HepG2 (cell line): Measurements from ENCODE around the gene MYBPC2. TPM values are rescaled to one million over a fixed set of nuclear protein-coding genes. Genes with fewer than 3 reads are reported as not detected.

Source experiments
- ATAC-seq: fragments of 200-7000 bp; cut with Tn5 transposase; 3 replicates; pipeline ENCODE4 v1.9.1; 2020; ENCODE audit warnings: mild to moderate bottlenecking, moderate library complexity
- BruUV-seq: library from RNA; stranded (reverse); fragments of 400-500 nt; replicated peaks from 2 replicates; lab custom pipeline; 2021; lab: Mats Ljungman, UMichigan
- CTCF ChIA-PET: fragments of 300-600 bp; formaldehyde crosslinking; extraction: SDS; loops from one replicate; lab custom pipeline; 2021; ENCODE audit warnings: low total read pairs, inconsistent platforms, low intra/inter-chr PET ratio; lab: Yijun Ruan, JAX
- POLR2A ChIA-PET: fragments of 350-600 bp; sonication (Branson Sonifier 250); formaldehyde crosslinking; loops from one replicate; lab custom pipeline; 2020; ENCODE audit warnings: antibody characterized with exemption, inconsistent platforms; lab: Yijun Ruan, JAX
- DNase-seq: peaks from one replicate; pipeline ENCODE4 v3.0.0-alpha.2; 2015; ENCODE audit warnings: low spot score
- FAIRE-seq: peaks from 3 replicates; lab custom pipeline; 2011; peaks lifted over from hg19 to GRCh38; lab: Jason Lieb, UNC
- H2AFZ ChIP-seq: one replicate; pipeline ENCODE4 v1.6.1; 2011; ENCODE audit warnings: low read length, inconsistent platforms
- H3K27ac ChIP-seq: fragments of 300-600 bp; 3 replicates; pipeline ENCODE4 v1.8.0; 2011; ENCODE audit warnings: mixed run types, mild to moderate bottlenecking, mixed read lengths, low read length, inconsistent platforms; ENCODE audit not compliant: insufficient read depth; ENCODE audit errors: extremely low read length
- H3K27me3 ChIP-seq, 2 experiments: fragments of 200-600 bp in 1 of 2; 2 replicates in 1 of 2; 3 replicates in 1 of 2; pipeline versions ENCODE4 v1.6.0 to v1.8.0; 2011; ENCODE audit warnings: low read length in 2 of 2, mild to moderate bottlenecking in 2 of 2, moderate library complexity in 2 of 2, inconsistent platforms in 1 of 2; ENCODE audit not compliant: insufficient read depth in 2 of 2, control insufficient read depth in 1 of 2
- H3K36me3 ChIP-seq, 2 experiments: fragments of 200-600 bp in 1 of 2; replicated peaks in 1 of 2; 2 replicates in 1 of 2; 3 replicates in 1 of 2; pipeline versions ENCODE4 v1.5.1 to v1.8.0; 2011; ENCODE audit warnings: low read length in 2 of 2, inconsistent platforms in 1 of 2; ENCODE audit not compliant: insufficient read depth in 2 of 2, control insufficient read depth in 1 of 2
- H3K4me1 ChIP-seq: 2 replicates; pipeline ENCODE4 v1.5.1; 2012; ENCODE audit warnings: low read length, inconsistent platforms; ENCODE audit not compliant: insufficient read depth
- H3K4me2 ChIP-seq: 2 replicates; pipeline ENCODE4 v1.6.0; 2011; ENCODE audit warnings: low read depth, low read length, inconsistent platforms
- H3K4me3 ChIP-seq, 3 experiments: fragments of 200-600 bp in 1 of 3; sonication (generic), shearing (Covaris generic) in 1 of 3; replicated peaks in 1 of 3; 2 replicates each; pipeline ENCODE4 v1.5.1; 2011 to 2016; ENCODE audit warnings: low read length in 3 of 3, inconsistent platforms in 2 of 3, low read depth in 2 of 3, mild to moderate bottlenecking in 2 of 3, control low read depth in 1 of 3, mixed read lengths in 1 of 3; ENCODE audit not compliant: insufficient read depth in 1 of 3
- H3K79me2 ChIP-seq: one replicate; pipeline ENCODE4 v1.6.1; 2011; ENCODE audit warnings: low read length, inconsistent platforms; ENCODE audit not compliant: insufficient read depth
- H3K9ac ChIP-seq: 2 replicates; pipeline ENCODE4 v1.6.0; 2011; ENCODE audit warnings: mild to moderate bottlenecking, low read depth, low read length, inconsistent platforms; ENCODE audit not compliant: insufficient read depth
- H3K9me3 ChIP-seq: 2 replicates; pipeline ENCODE4 v1.5.1; 2012; ENCODE audit warnings: mild to moderate bottlenecking, low read length
- H4K20me1 ChIP-seq: 2 replicates; pipeline ENCODE4 v1.6.0; 2011; ENCODE audit warnings: inconsistent platforms, mild to moderate bottlenecking, low read length, moderate library complexity; ENCODE audit not compliant: insufficient read depth
- AHDC1 ChIP-seq: sonication (generic); formaldehyde crosslinking; IDR thresholded peaks from 2 replicates; pipeline ENCODE4 v1.5.1; 2020; ENCODE audit warnings: mild to moderate bottlenecking, missing genetic modification reagents, borderline replicate concordance
- ARID5B ChIP-seq: IDR thresholded peaks from 2 replicates; pipeline ENCODE4 v1.4.0; 2020; ENCODE audit warnings: mild to moderate bottlenecking, missing genetic modification reagents
- MYNN ChIP-seq: sonication (generic); formaldehyde crosslinking; IDR thresholded peaks from 2 replicates; pipeline ENCODE4 v1.4.0; 2020; ENCODE audit warnings: mild to moderate bottlenecking, low read depth, missing genetic modification reagents
- SAP130 ChIP-seq: IDR thresholded peaks from 2 replicates; pipeline ENCODE4 v1.6.1; 2016; ENCODE audit warnings: low read depth
- SIX4 ChIP-seq: sonication (generic); formaldehyde crosslinking; IDR thresholded peaks from 2 replicates; pipeline ENCODE4 v1.4.0; 2020; ENCODE audit warnings: missing genetic modification reagents
- SOX5 ChIP-seq: IDR thresholded peaks from 2 replicates; pipeline ENCODE4 v1.6.1; 2016; ENCODE audit warnings: borderline replicate concordance
- ZNF180 ChIP-seq: sonication (generic); formaldehyde crosslinking; IDR thresholded peaks from 2 replicates; pipeline ENCODE4 v1.4.0; 2020; ENCODE audit warnings: low read depth, missing genetic modification reagents, borderline replicate concordance
- ZNF550 ChIP-seq: sonication (generic); formaldehyde crosslinking; IDR thresholded peaks from 2 replicates; pipeline ENCODE4 v1.4.0; 2020; ENCODE audit warnings: mild to moderate bottlenecking, missing genetic modification reagents, borderline replicate concordance
- WGBS: methylation state at CpG from one replicate; pipeline ENCODE4 v1.1.6; 2017; ENCODE audit warnings: low lambda C conversion rate; 5-methylcytosine and 5-hydroxymethylcytosine counted together
- in situ Hi-C: cut with HindIII; loops from 2 replicates; pipeline ENCODE4 v1.10.0; 2017; ENCODE audit warnings: low pct_unique_long_range_greater_than_20kb; ENCODE audit not compliant: extremely low pct_ligation_motif_present
- intact Hi-C: fragments of 100-400 bp; cut with micrococcal nuclease; formaldehyde crosslinking; loops from one replicate; pipeline ENCODE4 v1.10.0; 2022; ENCODE audit not compliant: unreplicated experiment
- polyA plus RNA-seq, 8 experiments: library from polyadenylated mRNA; depleted of rRNA in 3 of 8; stranded (reverse) in 7 of 8; unstranded in 1 of 8; fragments of >200 nt; fragmentation: Illumina TruSeq in 4 of 8; extraction: Trizol in 4 of 8; gene quantifications; 2 replicates each; pipeline versions ENCODE4 v1.2.1 to v1.2.3, GENCODE V29; 2011 to 2016; ENCODE audit warnings: low read depth in 4 of 8, missing spikeins in 1 of 8, mixed read lengths in 1 of 8; ENCODE audit not compliant: insufficient read depth in 1 of 8
- total RNA-seq, 5 experiments: library from RNA; depleted of rRNA; stranded (reverse); fragments of >200 nt; fragmentation: Illumina TruSeq; extraction: Trizol; gene quantifications; 2 replicates each; pipeline ENCODE4 v1.2.3, GENCODE V29; 2016; ENCODE audit warnings: low read depth in 1 of 5
- TF ChIP-seq, protein P1 (sequence below): sonication (generic); formaldehyde crosslinking; IDR thresholded peaks from 2 replicates; pipeline ENCODE4 v1.8.1; 2023; ENCODE audit warnings: mild to moderate bottlenecking, missing genetic modification reagents
- TF ChIP-seq, protein P2 (sequence below): sonication (generic); formaldehyde crosslinking; conservative IDR thresholded peaks from 2 replicates; pipeline ENCODE4 v1.4.0; 2020; ENCODE audit warnings: missing genetic modification reagents

The MYBPC2 gene
- total and polyA plus RNA-seq, 2 of the 13 experiments (the other 11 are each of a cell fraction or from before 2014, with no cell fraction given) = not detected

DNA sequence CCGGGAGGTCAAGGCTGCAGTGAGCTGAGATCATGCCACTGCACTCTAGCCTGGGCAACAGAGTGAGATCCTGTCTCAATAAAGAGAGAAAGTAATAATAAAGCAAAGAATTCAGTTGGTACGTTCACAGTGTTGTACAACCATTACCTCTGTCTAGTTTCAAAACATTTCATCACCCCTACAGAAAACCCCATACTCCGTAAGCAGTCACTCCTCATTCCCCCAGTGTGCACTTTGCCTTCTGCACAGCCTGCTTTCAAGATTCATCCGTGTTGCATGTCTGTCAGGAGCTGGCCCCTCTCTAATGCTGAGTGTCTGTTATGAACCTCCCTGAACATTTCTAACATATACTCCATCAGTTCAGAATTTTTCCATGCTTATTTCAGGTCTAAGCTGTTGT lies 39.1 kb upstream of the MYBPC2 start (continued):
- TF ChIP-seq, protein P1, sequence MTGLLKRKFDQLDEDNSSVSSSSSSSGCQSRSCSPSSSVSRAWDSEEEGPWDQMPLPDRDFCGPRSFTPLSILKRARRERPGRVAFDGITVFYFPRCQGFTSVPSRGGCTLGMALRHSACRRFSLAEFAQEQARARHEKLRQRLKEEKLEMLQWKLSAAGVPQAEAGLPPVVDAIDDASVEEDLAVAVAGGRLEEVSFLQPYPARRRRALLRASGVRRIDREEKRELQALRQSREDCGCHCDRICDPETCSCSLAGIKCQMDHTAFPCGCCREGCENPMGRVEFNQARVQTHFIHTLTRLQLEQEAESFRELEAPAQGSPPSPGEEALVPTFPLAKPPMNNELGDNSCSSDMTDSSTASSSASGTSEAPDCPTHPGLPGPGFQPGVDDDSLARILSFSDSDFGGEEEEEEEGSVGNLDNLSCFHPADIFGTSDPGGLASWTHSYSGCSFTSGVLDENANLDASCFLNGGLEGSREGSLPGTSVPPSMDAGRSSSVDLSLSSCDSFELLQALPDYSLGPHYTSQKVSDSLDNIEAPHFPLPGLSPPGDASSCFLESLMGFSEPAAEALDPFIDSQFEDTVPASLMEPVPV = no peak
- no peak for TF ChIP-seq SAP130 (CRISPR knock-in tag)
- TF ChIP-seq SOX5 (CRISPR knock-in tag) = no peak
- TF ChIP-seq ARID5B (CRISPR knock-in tag) = no peak
- TF ChIP-seq ZNF550 (CRISPR knock-in tag) = no peak
- no peak for TF ChIP-seq MYNN (CRISPR knock-in tag)

- H3K27me3 ChIP-seq = no peaks in the 10 kb centered on the region
- ChIA-PET POLR2A (interaction anchor here (2.6 kb wide), 1 partner anchor 10 kb away, joined by 7 read pairs; the partner anchor contains the start of gene POLD1), CTCF (no interaction called here)
- intact Hi-C loops = no loop called here
- peaks cover 1 to 14% of the 10 kb centered on the region in 2 experiments; a peak in 4 of 5 replicates for H3K36me3 ChIP-seq
- H3K4me2 ChIP-seq = no peak overlapping the region
- H3K9ac ChIP-seq = no peak overlapping the region
- H3K27ac ChIP-seq = no peak overlapping the region
- no peak overlapping the region for H2AFZ ChIP-seq
- H4K20me1 ChIP-seq = no peaks in the 10 kb centered on the region
- BruUV-seq = no TSS peak
- no peak for DNase-seq
- in situ Hi-C loops = no loop called here
- peaks cover 5% of the 10 kb centered on the region for H3K4me1 ChIP-seq
- ATAC-seq = no peak
- no peak for FAIRE-seq
- WGBS = 100% methylated on average over 9 of the region's 9 CpGs
- peaks cover 11% of the 10 kb centered on the region for H3K79me2 ChIP-seq
- no peak overlapping the region for H3K4me3 ChIP-seq
- H3K9me3 ChIP-seq = no peaks in the 10 kb centered on the region
- TF ChIP-seq, protein P2, sequence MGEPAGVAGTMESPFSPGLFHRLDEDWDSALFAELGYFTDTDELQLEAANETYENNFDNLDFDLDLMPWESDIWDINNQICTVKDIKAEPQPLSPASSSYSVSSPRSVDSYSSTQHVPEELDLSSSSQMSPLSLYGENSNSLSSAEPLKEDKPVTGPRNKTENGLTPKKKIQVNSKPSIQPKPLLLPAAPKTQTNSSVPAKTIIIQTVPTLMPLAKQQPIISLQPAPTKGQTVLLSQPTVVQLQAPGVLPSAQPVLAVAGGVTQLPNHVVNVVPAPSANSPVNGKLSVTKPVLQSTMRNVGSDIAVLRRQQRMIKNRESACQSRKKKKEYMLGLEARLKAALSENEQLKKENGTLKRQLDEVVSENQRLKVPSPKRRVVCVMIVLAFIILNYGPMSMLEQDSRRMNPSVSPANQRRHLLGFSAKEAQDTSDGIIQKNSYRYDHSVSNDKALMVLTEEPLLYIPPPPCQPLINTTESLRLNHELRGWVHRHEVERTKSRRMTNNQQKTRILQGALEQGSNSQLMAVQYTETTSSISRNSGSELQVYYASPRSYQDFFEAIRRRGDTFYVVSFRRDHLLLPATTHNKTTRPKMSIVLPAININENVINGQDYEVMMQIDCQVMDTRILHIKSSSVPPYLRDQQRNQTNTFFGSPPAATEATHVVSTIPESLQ = no peak
- TF ChIP-seq ZNF180 (CRISPR knock-in tag) = no peak
- TF ChIP-seq AHDC1 (CRISPR knock-in tag) = no peak
- TF ChIP-seq SIX4 (CRISPR knock-in tag) = no peak
Measured at GRCh38 chr19:50394017-50394416, 38.7 kb upstream of the MYBPC2 start.
